IPS-18c (cell line): ENCODE results near the gene HACL1.

Source experiments
- H3K4me3 ChIP-seq: 2 replicates; pipeline ENCODE4 v1.7.0; 2013; ENCODE audit warnings: low read depth, mild to moderate bottlenecking, low read length, moderate library complexity; ENCODE audit not compliant: insufficient read depth
- H3K9me3 ChIP-seq: one replicate; pipeline ENCODE4 v1.6.1; 2013; ENCODE audit warnings: mild to moderate bottlenecking, low read length, moderate library complexity; ENCODE audit not compliant: control insufficient read depth, insufficient read depth

Gene HACL1

GRCh38 chr3:15519096-15519495 lies 82.3 kb downstream of the HACL1 start:
- no peaks in the 10 kb centered on the region for H3K9me3 ChIP-seq
- no peak overlapping the region for H3K4me3 ChIP-seq

GRCh38 chr3:15514663-15515340 lies 86.6 kb downstream of the HACL1 start:
- Histone ChIP-seq H3K4me3 (no peak overlapping the region), H3K9me3 (no peaks in the 10 kb centered on the region)

- Histone ChIP-seq H3K9me3 (no peaks in the 10 kb centered on the region), H3K4me3 (no peak overlapping the region)
These were observed 87.3 kb downstream of the HACL1 start for GRCh38 chr3:15513810-15514662.

GRCh38 chr3:15513116-15513515 lies 88.3 kb downstream of the HACL1 start:
- H3K9me3 ChIP-seq, result no peaks in the 10 kb centered on the region
- H3K4me3 ChIP-seq, result no peak overlapping the region

GRCh38 chr3:15512166-15512565 lies 89.2 kb downstream of the HACL1 start:
- no peaks in the 10 kb centered on the region for H3K9me3 ChIP-seq
- H3K4me3 ChIP-seq, result no peak overlapping the region

GRCh38 chr3:15511156-15511555 lies 90.2 kb downstream of the HACL1 start:
- H3K9me3 ChIP-seq, result no peaks in the 10 kb centered on the region
- no peak overlapping the region for H3K4me3 ChIP-seq
